Fibroblast of mammary gland (primary cell): ENCODE data around the gene DNAJA2.

Source experiments
- DNase-seq: peaks from one replicate; pipeline ENCODE4 v3.0.0-alpha.2; 2010; ENCODE audit warnings: low read depth
- H3K4me3 ChIP-seq: 2 replicates; pipeline ENCODE4 v1.5.1; 2011; ENCODE audit warnings: low read depth, mild to moderate bottlenecking, low read length, moderate library complexity; ENCODE audit not compliant: control insufficient read depth
- TF ChIP-seq, protein P1 (sequence below): conservative IDR thresholded peaks from 2 replicates; pipeline ENCODE4 v1.5.1; 2011; ENCODE audit warnings: low read depth, low read length, inconsistent platforms; ENCODE audit not compliant: control insufficient read depth, insufficient read depth

DNAJA2 gene

DNA sequence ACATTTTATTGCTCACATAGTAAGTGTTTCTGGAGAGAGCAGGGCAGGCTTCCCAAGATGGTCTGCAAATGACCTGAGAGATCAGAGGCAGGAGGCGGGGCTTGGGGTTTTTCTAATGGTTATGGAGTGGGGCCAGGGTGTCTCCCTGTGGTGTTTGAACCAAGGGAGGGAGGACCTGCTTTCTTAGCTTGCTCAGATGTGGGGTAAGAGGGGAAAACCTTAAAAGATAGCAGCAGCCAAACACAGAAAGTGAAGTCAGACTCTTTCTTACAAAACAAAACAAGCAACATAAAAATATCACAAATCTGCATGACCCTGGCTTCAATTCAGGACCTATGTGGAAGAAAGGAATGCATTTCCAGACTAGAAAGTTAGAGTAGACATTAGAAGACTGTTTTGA, 22.9 kb upstream of the DNAJA2 start:
- no peak for DNase-seq
- TF ChIP-seq, protein P1, sequence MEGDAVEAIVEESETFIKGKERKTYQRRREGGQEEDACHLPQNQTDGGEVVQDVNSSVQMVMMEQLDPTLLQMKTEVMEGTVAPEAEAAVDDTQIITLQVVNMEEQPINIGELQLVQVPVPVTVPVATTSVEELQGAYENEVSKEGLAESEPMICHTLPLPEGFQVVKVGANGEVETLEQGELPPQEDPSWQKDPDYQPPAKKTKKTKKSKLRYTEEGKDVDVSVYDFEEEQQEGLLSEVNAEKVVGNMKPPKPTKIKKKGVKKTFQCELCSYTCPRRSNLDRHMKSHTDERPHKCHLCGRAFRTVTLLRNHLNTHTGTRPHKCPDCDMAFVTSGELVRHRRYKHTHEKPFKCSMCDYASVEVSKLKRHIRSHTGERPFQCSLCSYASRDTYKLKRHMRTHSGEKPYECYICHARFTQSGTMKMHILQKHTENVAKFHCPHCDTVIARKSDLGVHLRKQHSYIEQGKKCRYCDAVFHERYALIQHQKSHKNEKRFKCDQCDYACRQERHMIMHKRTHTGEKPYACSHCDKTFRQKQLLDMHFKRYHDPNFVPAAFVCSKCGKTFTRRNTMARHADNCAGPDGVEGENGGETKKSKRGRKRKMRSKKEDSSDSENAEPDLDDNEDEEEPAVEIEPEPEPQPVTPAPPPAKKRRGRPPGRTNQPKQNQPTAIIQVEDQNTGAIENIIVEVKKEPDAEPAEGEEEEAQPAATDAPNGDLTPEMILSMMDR = no peak

DNA sequence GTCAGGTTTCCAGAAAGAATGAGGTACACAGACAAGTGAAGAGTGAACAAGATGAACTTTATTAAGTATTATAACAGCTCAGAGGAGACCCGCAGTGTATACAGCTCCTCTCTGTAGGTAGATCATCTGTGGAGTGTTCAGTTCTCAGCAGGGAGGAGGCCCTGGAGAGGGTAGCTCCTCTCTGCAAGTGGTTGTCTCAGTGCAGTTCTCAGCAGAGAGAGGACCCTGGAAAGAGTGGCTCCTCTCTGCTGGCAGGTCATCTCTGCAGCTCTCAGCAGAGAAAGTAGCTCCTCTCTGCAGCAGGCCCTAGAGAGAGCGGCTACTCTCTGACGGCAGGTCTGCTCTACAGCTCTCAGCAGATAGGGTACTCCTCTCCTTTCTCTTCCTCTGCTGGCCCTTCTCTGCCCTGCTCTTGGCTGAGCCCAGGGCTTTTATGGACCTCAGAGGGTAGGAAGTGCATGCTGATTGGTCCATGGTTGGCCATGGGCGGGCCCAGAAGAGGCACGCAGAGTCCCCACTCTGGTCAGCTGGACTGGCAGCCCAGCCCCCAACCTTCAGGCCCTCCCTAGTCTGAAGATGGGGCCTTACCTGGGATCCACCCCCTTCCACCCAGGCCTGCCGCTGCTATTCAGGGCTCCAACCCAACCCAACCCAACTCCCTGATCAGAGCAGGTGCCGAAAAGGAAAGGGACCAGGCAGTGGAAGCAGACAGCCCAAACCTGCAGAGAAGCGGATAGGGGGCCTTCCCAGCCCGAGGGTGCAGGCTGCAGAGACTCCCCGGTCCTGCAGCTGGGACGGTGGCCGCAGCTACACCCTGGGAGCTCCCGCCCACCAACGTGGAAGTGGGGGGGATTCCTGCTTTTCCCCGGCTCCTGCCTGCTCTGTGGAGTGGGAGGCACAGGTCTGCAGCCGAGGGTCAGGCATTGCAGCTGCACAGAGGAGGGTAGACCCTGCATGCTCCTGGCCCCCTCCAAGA, 18.5 kb upstream of the DNAJA2 start:
- DNase-seq = no peak
- TF ChIP-seq, protein P1 = no peak
- no peak overlapping the region for H3K4me3 ChIP-seq

More for the DNA sequence above, 22.9 kb upstream of the DNAJA2 start:
- no peak overlapping the region for H3K4me3 ChIP-seq

DNA sequence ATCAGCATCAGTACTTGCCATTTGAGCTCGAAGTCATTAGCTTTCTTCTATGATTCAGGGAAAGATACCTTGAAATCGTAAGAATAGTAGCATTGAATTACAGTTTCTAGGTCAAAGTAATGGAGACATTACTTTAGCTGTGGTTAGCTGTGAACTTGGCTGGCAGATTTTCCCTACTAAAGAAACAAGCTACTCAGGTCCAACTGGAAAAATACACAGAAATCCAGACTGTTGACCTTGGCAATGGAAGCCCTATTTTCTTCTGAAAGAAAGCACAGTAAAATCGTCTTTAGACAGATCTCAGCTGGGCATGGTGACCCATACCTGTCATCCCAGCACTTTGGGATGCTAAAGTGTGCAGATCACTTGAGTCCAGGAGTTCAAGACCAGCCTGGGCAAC, 13.4 kb upstream of the DNAJA2 start:
- TF ChIP-seq, protein P1 = no peak
- no peak overlapping the region for H3K4me3 ChIP-seq
- no peak for DNase-seq

DNA sequence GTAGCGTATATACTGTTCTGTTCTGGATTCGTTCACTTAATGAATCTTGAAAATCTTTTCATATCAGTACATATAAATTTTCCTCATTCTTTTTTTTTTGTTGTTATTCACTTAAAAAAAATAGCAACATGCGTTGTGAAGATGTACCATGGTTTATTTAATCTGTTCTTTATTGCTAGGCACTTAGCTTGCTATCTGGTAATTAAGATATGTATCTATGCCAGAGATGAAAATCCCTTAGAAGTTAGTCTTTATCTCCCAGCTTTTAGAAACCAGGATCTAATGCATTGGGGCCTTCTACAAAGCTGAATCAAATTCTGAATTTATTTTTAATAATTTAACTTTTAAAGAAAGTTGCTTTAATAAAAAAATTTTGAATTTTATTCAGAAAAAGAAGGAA, 13.0 kb upstream of the DNAJA2 start:
- TF ChIP-seq, protein P1 = no peak
- no peak overlapping the region for H3K4me3 ChIP-seq
- no peak for DNase-seq

DNA sequence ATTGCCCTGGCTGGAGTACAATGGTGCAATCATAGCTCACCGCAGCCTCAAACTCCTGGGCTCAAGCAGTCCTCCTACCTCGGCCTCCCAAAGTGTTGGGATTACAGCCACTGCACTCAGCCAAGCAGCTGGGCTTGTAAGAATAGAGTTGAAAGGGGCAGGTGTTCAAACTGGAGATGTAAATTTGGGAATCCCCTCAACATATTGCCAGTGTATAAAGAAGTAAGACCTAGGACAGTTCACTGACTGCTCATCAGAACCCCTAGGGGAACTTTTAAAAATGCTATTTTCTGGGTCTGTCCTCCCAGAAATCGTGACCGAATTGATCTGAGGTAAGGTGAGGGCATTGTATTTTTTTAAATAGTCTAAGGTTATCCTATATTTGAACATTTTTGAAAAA, 8.9 kb upstream of the DNAJA2 start:
- no peak for DNase-seq
- TF ChIP-seq, protein P1 = no peak
- H3K4me3 ChIP-seq = no peak overlapping the region

DNA sequence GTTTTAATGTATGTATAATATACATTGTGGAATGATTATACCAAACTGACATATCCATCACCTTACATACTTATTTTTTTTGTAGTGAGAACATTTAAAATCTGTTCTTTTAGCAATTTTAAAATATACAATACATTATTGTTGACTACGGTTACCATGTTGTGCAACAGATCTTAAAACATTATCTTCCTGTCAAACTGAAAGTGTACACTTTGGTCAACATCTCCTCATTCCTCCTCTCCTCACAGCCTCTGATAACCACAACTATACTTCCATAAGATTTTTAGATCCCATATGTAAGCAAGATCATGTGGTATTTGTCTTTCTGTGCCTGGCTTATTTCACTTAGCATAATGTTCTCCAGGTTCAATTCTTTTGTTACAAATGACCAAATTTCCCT, 7.5 kb upstream of the DNAJA2 start:
- no peak overlapping the region for H3K4me3 ChIP-seq
- no peak for DNase-seq
- TF ChIP-seq, protein P1 = no peak

DNA sequence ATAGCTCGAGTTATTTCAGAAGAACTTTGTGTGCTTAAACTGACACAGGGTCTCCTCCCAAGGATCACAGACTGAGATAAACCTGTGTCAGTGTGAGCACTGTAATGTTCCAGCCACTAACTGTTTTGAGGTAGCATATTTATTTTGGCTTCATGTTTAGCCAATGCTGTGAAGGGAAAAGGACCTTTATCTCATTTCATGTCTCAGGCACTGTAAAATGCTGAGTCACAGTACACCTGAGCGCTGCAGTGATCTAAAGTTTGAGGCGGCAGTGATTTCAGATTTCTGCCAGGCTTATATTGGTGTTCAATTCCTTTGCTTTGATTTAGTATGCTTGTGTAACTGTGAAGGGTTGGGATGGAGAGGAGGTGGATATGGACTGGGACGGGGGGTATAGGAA, 3.1 kb upstream of the DNAJA2 start:
- no peak for DNase-seq
- H3K4me3 ChIP-seq = no peak overlapping the region

More for the DNA sequence above, 3.1 kb upstream of the DNAJA2 start:
- TF ChIP-seq, protein P1 = no peak
